ENCODE data around the gene USP53. TPM values are rescaled to one million over a fixed set of nuclear protein-coding genes. Genes with fewer than 3 reads are reported as not detected.

Gene USP53
- 16.3 TPM for total RNA-seq

GRCh38 chr4:119212234-119212963 is at the start of gene USP53:
USP53 (plus strand) TSS chr4:119212713; CDS start chr4:119239760, 27,047 bp downstream.

GRCh38 chr4:119321921-119322687 is 109.6 kb downstream of the USP53 start, which contains the start of gene FABP2:
FABP2 (minus strand) TSS chr4:119322138; CDS start chr4:119322102, 36 bp downstream.

Other genes starting within 250 kb of the USP53 start
- 0.63 TPM for gene MYOZ2, start 76.9 kb upstream of the USP53 start, total RNA-seq
- gene FABP2, start 109.4 kb downstream of the USP53 start, total RNA-seq: not detected